GM04503 (cell line): Measurements from ENCODE around the gene FLT3LG.

Experiments
- DNase-seq: peaks from one replicate; pipeline ENCODE4 v3.0.0-alpha.2; 2012; ENCODE audit warnings: low read depth

The FLT3LG gene

GRCh38 chr19:49488046-49488862 is 14.2 kb downstream of the FLT3LG start:
- no peak for DNase-seq

GRCh38 chr19:49488863-49489537 is 15.0 kb downstream of the FLT3LG start:
- DNase-seq = no peak

DNA sequence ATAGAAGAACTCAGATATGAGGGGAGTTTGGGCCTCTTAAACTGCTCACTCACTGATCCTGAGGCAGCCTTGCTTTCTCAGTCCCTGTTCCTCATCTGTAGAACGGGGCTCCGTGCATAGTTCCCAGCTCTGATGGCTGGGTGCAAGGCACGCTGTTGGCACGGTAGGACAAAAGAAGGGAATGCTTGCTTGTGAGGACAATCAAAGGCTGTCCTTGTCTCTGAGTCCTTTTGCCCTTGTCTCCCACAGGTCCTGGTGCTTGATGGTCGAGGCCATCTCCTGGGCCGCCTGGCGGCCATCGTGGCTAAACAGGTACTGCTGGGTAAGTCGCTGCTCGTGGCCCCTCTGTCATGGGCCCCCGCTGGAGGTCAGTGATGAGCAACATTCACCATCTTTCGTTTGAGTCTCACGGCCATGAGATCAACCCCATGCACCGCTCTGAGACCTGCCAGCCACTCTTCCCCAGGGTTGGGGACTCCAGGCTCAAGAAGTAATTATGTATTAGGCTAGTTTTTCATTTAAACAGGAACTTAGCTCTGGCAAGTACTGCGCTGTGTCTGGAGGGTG is 15.7 kb downstream of the FLT3LG start:
- no peak for DNase-seq

GRCh38 chr19:49490287-49491029 is 16.4 kb downstream of the FLT3LG start:
- DNase-seq = no peak

- DNase-seq = no peak
Measured at GRCh38 chr19:49491030-49491803, 17.2 kb downstream of the FLT3LG start.

DNA sequence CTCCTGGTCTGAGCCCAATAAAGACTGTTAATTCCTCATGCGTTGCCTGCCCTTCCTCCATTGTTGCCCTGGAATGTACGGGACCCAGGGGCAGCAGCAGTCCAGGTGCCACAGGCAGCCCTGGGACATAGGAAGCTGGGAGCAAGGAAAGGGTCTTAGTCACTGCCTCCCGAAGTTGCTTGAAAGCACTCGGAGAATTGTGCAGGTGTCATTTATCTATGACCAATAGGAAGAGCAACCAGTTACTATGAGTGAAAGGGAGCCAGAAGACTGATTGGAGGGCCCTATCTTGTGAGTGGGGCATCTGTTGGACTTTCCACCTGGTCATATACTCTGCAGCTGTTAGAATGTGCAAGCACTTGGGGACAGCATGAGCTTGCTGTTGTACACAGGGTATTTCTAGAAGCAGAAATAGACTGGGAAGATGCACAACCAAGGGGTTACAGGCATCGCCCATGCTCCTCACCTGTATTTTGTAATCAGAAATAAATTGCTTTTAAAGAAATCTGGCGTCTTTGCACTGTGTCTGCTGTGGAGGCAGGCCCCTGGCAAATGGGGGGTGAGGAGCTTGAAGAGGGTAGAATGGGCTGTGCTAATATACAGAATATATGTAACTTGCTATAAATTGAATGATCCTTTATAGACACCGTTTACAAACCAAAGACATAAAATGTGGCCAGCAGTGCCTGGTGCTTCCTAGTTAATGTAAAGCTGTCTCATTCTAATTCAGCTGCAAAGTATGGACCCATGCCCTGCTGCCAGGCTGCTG is 18.0 kb downstream of the FLT3LG start:
- DNase-seq = no peak

- no peak for DNase-seq
Measured at GRCh38 chr19:49492573-49493405, 18.8 kb downstream of the FLT3LG start.

DNA sequence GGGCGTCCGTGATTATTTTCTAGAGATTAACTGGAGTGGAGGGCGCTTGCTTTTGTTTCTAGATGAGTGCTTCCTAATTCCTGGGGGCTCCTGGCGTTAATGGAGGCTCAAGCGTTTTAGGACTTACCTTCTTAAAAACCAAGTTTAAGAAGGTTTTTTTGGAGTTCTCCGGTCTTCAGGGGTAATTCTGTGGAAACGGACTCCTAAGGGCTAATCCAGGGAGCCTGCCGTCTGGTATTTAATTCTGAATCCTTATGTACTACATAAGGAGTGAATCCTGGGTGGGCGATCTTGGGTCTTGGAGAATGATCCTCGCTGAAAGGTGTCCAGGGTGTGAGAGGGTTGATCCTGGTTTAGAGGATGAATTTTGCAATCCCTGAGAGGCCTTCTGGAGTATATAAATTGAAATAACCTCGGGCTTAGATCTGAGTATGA is 22.6 kb downstream of the FLT3LG start:
- no peak for DNase-seq

- no peak for DNase-seq
Measured at GRCh38 chr19:49497047-49497788, 23.2 kb downstream of the FLT3LG start.

- no peak for DNase-seq
Measured at GRCh38 chr19:49497789-49498103, 23.7 kb downstream of the FLT3LG start.

DNA sequence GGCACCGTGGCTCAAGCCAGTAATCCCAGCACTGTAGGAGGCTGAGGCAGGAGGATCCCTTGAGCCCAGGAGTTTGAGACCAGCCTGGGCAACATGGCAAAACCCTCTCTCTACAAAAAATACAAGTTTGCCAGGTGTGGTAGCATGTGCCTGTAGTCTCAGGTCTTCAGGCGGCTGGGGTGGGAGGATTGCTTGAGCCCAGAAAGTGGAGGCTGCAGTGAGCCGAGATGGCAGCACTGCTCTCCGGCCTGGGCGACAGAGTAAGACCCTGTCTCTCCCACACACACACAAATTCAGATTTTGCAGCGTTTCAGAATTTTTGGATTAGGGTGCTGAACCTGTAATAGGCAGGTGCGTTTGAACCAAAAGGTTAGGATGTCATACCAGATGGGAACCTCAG is 24.5 kb downstream of the FLT3LG start:
- DNase-seq = no peak

DNA sequence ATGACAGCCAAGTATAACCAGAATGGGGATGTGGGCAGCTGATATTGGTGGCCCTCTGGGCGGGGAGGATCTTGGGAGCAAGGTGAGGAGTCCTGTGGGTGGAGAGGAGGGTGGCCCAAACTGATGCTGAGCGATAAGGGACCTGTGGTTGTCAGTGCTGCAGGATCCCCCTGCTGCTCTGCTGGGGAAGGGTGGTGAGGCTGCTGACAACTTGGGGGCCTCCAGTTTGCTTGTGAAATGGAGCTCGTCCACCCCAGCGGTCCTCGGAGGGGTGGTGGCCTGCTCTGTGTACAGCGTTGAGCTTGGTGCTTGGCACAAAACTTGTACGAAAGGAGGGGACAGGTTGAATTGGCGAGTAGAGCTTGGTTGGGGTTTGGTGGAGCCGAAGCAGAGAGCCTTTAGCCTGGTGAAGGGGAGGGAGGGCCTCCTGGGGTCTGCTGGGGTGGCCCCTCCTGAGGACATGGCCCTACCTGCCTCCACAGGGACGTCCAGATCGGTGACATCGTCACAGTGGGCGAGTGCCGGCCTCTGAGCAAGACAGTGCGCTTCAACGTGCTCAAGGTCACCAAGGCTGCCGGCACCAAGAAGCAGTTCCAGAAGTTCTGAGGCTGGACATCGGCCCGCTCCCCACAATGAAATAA is 25.1 kb downstream of the FLT3LG start:
- DNase-seq = no peak

- peak; percentile 58 for DNase-seq
Measured at GRCh38 chr19:49502866-49503581, 29.0 kb downstream of the FLT3LG start.

DNA sequence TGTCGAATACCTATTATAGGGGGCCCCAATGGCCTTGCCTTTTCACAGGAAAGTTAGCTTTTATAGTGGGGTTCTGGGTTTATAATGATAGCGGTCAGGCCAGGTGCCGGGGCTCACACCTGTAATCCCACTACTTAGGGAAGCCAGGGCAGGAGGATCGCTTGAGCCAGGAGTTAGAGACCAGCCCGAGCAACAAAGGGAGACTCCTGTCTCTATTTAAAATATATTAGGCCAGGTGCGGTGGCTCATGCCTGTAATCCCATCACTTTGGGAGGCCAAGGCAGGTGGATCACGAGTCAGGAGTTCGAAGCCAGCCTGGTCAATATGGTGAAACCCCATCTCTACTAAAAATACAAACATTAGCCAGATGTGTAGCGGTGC is 29.6 kb downstream of the FLT3LG start:
- no peak for DNase-seq

- no peak for DNase-seq
Measured at GRCh38 chr19:49506575-49507105, 32.6 kb downstream of the FLT3LG start.

- DNase-seq = no peak
Measured at GRCh38 chr19:49507803-49508494, 33.9 kb downstream of the FLT3LG start.

GRCh38 chr19:49512970-49513745 is 39.1 kb downstream of the FLT3LG start:
- no peak for DNase-seq
